Stimulated activated CD4-positive, alpha-beta T cell treated with anti-CD3 and anti-CD28 coated beads, Interleukin-4, amount 100 ng/mL, for 4 hours (primary cell): ENCODE results near the gene FAM24B.
"Not testable (repeated sequence)": the region's sequence is repeated elsewhere in the genome, so short reads cannot be mapped to it uniquely, and the experiment has no call there.

ENCODE experiments used
- DNase-seq, 2 experiments: peaks; one replicate each; pipeline ENCODE4 v3.0.0-alpha.2; 2020

Gene FAM24B

GRCh38 chr10:122879339-122880273, at the start of gene FAM24B:
Gene FAM24B, minus strand, starts transcription at chr10:122879581. Its CDS starts 29,066 bp downstream, at chr10:122850515.
- DNase-seq, result peak; percentile 91 to 97

GRCh38 chr10:122915700-122916099, 36.3 kb upstream of the FAM24B start:
- no peak for DNase-seq

GRCh38 chr10:122911889-122912484, 32.6 kb upstream of the FAM24B start:
- DNase-seq, result peak; percentile 6 to 39

- DNase-seq, result no peak
These were observed 30.9 kb upstream of the FAM24B start, which contains the start of gene FAM24A for GRCh38 chr10:122910310-122910709. Gene FAM24A, plus strand, starts transcription at chr10:122910610. Its CDS starts 1,025 bp downstream, at chr10:122911635.

GRCh38 chr10:122903861-122904260, 24.5 kb upstream of the FAM24B start:
- DNase-seq, result not testable (repeated sequence)

- DNase-seq, result no peak
These were observed 15.0 kb upstream of the FAM24B start for GRCh38 chr10:122894261-122894944.

GRCh38 chr10:122884166-122884565, 4.8 kb upstream of the FAM24B start:
- DNase-seq, result no peak

- no peak for DNase-seq
These were observed 3.4 kb upstream of the FAM24B start for GRCh38 chr10:122882766-122883165.

- DNase-seq, result no peak
These were observed 512 bp downstream of the FAM24B start for GRCh38 chr10:122878799-122879338.

GRCh38 chr10:122877264-122877663, 2.1 kb downstream of the FAM24B start:
- DNase-seq, result no peak

GRCh38 chr10:122876467-122876855, 2.9 kb downstream of the FAM24B start:
- no peak for DNase-seq

- DNase-seq, result no peak
These were observed 3.4 kb downstream of the FAM24B start for GRCh38 chr10:122875843-122876466.

GRCh38 chr10:122871947-122872346, 7.4 kb downstream of the FAM24B start:
- DNase-seq, result not testable (repeated sequence)

- not testable (repeated sequence) for DNase-seq
These were observed 10.6 kb downstream of the FAM24B start for GRCh38 chr10:122868768-122869167.

- not testable (repeated sequence) for DNase-seq
These were observed 12.5 kb downstream of the FAM24B start for GRCh38 chr10:122866757-122867482.

- no peak for DNase-seq
These were observed 14.5 kb downstream of the FAM24B start for GRCh38 chr10:122864901-122865300.

- no peak for DNase-seq
These were observed 15.2 kb downstream of the FAM24B start for GRCh38 chr10:122864194-122864592.

- no peak for DNase-seq
These were observed 15.9 kb downstream of the FAM24B start for GRCh38 chr10:122863216-122864193.

GRCh38 chr10:122861711-122862161, 17.6 kb downstream of the FAM24B start:
- DNase-seq, result no peak

- DNase-seq, result no peak
These were observed 19.9 kb downstream of the FAM24B start for GRCh38 chr10:122859527-122859926.
